ENCODE results near the gene P2RY8.
"Not testable (repeated sequence)": the region's sequence is repeated elsewhere in the genome, so short reads cannot be mapped to it uniquely, and the experiment has no call there.

Gene P2RY8

DNA sequence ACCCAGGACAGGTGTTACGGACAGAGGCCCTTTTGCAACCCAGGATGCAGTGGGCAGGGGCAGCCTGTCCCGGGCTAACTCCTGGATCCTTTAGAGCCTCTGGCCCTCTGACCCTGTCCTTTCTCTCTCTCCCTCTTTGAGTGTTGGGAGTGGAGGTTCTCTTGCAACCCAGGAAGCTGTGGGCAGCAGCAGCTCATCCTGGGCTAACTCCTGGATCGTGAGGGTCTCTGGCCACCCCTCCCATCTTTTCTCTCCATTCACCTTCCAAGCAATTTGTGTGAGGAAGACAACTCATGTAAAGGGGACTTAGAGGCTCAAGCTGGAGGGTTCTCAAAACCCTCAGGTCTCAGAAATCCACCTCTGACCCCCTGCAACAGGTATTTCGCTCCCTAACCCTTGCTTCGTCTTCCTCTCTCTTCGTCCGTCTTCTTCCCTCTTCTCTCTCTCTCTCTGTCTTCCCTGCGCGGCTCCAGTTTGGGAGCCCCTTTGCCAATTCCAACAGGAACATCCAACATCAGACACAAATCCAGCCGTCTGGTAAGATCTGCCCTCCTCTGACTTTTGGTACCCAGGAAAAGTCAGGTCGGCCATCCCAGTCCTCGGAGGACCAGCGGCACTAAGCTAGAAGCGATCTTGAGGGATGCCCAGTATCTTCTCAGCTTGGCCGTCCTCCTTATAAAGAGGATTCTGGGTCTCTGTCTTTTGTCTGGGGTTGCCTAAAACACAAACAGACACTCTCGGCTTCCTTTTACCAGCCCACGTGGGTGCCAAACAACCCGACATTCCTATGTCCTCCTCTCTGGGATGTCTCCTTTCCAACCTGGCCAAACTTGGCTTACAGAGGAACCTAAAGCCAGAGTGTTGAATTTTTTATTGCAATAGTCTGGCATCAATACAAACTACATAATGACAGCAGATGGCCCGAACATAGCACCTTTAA lies 92.2 kb downstream of the P2RY8 start:
- DNase-seq (ENCODE audit: low spot score): peak; percentile 14

DNA sequence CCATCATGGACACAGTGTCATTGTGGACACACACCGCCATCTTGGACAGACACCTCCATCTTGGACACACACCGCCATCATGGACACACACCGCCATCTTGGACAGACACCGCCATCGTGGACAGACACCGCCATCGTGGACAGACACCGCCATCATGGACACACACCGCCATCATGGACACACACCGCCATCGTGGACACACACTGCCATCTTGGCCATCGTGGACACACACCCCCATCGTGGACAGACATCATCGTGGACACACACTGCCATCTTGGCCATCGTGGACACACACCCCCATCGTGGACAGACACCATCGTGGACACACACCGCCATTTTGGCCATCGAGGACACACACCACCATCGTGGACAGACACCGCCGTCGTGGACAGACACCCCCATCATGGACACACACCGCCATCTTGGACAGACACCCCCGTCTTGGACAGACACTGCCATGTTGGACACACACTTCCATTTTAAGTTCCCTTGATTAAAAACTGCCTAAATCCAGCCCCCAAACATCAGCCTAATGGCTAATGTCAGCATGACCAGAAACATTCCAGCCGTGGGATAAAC lies 93.4 kb downstream of the P2RY8 start:
- peak; percentile 33 for DNase-seq (ENCODE audit: low spot score)

DNA sequence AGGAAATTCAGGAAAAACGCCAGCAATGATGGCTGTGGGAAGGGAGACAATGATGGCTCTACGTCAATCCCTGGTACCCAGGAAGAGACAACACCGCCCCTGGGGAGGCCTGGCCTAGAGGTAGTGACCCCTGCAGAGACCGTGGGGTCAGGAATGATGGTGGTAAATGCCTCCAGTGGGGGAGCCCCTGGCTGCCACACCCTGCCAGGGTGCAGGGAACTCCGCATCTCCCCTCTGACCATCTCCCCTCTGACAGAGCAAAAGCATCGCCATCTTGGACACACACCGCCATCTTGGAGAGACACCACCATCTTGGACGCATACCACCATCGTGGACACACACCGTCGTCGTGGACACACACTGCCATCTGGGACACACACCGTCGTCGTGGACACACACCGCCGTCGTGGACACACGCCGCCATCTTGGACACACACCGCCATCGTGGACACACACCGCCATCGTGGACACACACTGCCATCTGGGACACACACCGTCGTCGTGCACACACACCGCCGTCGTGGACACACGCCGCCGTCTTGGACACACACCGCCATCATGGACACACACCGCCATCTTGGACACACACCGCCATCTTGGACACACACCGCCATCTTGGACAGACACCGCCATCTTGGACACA lies 94.1 kb downstream of the P2RY8 start:
- DNase-seq (ENCODE audit: low spot score): peak; percentile 29

DNA sequence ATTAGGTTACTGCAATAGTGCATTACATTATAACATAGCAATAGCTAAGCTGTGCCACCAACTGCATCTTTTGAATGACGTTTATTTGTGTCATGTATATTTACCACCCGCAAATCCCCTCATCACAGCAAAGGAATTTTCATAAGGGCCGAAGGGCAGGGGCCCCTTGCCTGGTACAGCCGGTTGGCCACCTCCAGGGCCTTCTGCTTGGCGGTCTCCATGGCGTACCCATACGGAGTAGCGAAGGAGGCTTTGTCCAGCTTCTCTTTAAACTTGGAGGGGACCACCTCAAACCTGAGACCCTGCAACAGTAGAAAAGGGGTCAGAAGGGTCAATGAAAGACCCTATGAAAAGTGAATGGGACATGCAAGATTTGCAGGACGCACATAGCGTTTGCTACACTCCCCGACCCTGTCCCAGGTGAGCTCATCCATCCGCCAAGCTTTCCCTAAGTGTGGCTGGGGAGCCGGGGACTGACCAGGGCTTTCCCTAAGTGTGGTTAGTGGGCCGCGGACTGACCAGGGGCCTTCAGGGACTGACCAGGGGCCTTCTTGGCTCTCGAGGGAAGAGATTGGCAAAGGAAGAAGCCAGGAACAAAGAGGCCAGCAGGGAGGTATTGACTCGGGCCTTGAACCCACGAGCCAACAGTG lies 94.8 kb downstream of the P2RY8 start:
- peak; percentile 35 for DNase-seq (ENCODE audit: low spot score)

DNA sequence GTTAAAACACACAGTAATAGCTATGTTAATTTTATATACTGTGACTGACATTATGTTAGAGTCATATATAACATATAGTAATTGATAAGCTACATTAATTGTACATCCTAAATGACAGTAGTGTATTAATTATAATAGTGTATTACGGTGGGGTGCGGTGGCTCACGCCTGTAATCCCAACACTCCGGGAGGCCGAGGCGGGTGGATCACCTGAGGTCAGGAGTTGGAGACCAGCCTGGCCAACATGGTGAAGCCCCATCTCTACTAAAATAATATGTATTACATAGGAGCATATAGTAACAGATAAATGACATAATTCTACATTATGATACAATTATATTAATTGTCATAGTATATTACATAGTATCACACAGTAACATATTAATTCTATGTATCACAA lies 96.5 kb downstream of the P2RY8 start:
- no peak for DNase-seq (ENCODE audit: low spot score)

DNA sequence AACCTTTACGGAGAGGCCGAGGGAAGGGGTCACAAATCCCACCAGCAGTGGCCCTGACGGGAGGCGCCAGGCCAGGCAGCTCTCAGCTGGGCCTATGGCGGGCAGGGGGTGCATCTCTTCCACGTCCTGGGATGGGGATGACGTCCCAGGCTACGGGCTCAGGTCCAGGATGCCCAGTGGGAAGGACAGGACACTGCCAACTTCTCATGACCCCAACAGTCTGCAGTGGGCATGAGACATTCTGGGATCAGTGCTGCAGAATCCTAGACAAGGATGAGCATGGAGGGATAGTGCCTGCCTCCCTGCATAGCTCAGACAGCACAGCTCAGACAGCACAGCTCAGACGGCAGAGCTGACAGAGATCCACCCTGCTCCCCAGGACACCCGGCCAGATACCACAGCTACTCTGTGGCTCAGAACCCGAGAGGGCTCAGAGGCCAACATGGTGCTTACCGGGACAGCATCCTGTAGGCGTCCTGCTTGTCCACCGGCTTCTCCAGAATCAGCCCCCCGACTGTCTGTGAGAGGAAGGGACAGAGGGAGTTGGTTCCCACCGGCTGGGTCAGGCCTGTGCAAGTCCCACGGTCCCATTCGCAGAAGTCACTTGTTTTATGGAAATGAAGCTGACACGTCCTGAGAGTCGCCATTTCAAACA lies 101.6 kb downstream of the P2RY8 start:
- peak; percentile 29 for DNase-seq (ENCODE audit: low spot score)

DNA sequence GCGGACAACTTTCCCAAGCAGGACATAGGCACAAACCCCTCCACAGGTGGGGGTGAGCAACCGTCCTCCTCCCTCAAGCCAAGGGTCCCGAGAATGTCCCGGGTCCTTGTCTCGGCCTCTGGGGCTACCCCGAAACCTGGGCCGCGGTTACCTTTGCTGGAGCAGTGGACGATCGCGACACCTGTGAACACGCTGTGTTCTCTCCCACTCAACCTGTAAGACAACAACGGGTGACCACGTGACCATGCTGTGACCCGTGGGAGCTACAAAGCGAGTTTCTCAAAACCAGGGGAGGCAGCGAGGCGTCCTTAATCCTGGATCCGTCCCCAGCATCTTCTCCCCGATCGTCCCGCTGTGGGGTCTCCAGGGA lies 102.1 kb downstream of the P2RY8 start:
- DNase-seq (ENCODE audit: low spot score): no peak

DNA sequence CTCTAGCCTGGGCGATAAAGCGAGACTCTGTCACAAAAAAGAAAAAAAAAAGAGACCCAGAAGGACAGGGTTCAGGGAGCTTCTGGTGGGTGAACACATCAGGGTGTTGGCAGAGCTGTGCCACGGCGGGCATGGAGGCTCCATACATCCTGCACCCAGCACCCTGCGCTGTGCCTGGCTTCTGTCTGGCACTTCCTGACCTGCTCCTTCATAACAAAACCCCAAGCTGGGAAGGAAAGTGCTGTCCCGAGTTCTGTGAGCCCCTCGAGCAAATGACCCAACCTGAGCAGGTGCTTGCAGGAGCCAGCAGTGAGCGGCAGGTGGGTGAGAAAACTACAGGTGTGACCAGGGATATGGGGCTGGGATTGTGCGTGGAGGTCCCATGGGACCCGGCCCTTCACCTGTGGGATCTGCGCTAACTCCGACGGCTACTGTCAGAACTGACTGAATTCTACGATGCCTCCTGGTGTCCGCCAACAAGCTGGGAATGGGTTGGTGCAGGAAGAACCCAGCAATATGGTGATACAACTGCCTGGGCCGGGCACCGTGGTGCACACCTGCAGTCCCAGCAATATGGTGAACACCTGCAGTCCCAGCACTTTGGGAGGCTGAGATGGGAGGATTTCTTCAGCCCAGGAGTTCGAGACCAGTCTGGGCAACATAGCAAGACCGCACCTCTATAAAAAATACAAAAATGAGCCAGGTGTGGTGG lies 103.2 kb downstream of the P2RY8 start:
- no peak for DNase-seq (ENCODE audit: low spot score)

DNA sequence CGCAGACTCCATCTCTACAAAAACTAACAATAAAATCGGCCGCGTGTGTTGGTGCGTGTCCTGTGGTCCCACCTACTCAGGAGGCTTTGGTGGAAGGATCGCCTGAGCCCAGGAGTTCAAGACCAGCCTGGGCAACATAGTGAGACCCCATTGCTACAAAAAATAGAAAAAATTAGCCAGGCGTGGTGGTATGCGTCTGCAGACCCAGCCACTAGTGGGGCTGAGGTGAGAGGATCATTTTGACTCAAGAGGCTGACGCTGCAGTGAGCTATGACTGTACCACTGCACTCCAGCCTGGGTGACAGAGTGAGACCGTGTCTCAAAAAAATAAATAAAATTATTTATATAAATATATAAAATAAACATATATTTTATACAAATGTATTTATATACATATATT lies 106.5 kb downstream of the P2RY8 start:
- no peak for DNase-seq (ENCODE audit: low spot score)

DNA sequence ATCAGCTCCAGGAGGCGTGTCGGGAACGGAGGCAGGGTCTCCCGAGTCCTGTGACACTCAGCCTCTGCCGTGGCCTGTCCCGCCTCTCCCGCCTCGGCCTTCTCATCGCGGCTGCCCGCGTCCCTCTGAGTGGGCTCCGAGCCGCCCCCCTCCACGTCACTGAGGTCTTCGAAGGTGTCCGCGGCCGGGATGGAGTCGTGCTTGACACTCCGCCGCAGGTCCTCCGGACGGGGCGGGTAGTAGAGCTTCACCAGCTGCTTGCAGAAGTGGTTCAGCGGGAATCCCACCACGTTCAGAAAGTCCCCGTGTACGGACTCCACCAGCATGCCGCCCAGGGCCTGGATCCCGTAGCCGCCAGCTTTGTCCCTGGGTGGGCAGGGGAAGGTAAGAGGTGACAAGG lies 109.2 kb downstream of the P2RY8 start:
- DNase-seq (ENCODE audit: low spot score): no peak

DNA sequence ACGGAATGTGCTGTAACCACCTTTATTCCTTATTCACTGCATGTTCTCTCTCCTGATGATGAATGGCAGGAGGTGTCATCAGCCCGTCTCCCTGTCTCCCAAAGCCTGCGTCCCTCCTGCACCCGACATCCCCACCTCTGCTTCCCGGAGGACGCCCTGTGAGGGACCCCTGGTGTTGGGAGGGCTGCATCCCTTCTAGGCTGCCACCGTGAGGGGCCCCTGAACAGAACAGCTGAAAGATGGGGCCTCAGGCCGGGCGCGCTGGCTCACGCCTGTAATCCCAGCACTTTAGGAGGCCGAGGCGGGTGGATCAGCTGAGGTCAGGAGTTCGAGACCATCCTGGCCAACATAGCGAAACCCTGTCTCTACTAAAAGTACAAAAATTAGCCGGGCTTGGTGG lies 110.7 kb downstream of the P2RY8 start:
- DNase-seq (ENCODE audit: low spot score): not testable (repeated sequence)

DNA sequence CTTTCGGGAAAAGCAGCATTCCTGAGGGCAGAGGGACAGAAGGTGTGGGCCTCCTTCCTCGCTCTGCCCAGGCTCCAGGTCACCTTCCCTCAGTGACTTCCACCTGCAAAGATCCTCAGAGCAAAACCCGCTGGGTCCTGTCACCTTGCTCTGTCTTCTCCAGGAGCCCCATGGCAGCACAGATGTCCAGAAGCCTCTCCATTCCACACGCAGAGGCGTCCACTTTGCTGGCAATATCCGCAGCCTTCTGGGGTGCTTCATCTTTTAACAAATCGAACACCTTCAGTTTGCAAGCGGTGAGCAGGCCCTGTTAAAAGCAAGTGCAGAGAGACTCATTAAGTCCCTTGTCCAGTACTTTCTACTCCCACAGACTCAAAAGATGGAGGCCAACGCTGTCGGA lies 111.6 kb downstream of the P2RY8 start:
- no peak for DNase-seq (ENCODE audit: low spot score)

DNA sequence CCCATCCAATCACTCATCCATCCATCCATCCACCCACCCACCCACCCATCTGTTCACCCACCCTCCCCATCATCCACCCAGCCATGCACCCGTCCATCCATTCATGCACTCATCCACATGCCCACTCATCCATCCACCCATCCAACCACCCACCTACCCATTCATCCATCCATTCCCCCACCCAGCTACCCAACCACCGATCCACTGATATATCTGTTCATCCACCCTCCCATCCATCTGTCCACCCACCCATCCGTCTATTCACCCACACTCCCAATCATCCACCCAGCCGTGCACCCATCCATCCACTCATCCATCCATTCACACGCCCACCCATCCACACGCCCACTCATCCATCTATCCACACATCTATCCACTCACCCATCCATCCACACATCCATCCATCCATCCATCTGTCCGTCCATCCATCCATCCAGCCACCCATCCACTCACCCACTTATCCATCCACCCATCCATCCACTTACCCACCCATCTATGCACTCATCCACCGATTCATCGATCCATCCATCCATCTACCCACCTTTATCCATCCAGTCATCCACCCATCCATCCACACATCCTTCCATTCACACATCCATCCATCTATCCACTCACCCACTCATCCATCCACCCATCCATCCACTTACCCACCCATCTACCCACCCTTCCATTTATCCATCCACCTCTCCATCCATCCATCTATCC lies 112.7 kb downstream of the P2RY8 start:
- no peak for DNase-seq (ENCODE audit: low spot score)

DNA sequence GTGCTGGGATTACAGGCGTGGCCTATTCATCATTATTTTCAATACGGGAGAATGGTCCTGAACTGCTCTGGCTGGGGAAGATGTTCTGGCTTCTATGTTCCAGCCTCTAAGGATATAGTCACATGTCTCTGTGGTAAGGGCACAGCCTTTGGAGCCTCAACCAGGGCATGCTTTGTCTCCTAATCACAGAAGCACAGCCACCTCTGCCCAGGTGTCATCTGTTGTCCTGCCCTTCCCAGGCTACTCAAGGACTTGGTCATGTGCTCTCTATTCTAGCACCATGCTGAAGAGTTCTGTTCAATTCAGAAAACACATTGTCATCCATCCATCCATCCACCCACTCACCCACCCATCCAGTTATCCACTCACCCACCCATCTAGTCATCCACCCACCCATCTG lies 113.8 kb downstream of the P2RY8 start:
- no peak for DNase-seq (ENCODE audit: low spot score)

DNA sequence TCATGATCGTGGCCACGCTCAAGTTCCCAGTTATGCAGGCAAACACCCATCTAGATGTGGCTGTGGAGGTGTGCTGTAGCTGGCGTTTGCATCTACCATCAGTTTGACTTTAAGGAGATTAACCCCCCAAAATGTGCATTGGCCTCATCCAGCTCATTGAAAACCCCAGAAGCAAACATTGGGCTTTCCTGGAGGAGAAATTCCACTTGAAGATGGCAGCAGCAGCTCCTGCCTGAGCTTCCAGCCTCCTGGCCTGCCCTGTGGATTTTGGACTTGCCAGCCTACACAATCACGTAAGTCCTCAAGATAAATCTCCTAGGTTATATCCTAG lies 114.9 kb downstream of the P2RY8 start:
- DNase-seq (ENCODE audit: low spot score): no peak

DNA sequence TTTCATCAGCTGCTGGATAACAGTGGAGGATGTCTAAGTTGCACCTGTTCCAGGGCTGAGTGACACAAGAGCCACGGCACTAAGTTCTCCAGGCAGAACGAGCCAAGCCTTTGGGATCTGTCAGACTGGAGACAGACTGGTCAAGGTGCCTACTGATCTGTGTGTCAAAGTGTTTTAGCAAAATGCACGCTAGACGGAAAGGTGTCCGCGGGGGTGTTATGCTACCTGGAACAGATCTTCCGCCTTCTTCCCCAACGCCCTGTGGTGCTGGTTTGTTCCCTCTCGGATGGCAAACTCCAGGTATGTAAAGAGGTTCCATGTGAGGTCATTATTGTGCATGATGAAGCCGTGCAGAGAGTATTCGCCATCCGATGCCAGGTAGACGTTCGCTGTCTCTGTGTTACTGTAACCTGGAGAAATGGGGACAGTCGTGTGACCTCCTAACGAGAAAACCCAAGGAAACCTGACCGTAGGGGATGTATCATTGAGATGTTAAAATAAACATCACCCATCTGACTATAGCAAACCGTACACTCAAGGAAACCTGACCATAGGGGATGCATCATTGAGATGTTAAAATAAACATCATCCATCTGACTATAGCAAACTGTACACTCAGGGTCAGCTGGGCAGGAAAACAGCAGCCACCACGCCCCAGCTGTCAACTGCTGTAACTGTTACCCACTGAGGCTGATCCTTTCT lies 115.4 kb downstream of the P2RY8 start:
- no peak for DNase-seq (ENCODE audit: low spot score)

DNA sequence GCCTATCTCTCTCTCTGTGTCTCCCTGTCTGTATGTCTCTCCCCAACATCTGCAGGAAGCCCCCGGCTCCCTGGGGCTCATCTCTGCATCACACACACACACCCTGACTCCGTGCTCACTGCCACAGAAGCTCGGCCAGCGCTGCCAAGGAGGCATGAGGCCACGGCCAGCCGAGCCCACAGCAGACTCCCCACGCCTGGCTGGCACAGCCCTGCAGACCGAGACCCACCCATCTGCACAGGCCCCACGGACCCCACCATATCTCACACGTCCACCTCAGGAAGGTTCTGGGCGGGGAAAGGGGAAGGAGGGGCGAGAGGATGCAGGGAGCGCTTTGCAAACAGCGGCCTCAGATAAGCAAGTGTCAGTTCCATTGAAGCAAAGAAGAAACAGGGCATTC lies 116.6 kb downstream of the P2RY8 start:
- DNase-seq (ENCODE audit: low spot score): no peak

DNA sequence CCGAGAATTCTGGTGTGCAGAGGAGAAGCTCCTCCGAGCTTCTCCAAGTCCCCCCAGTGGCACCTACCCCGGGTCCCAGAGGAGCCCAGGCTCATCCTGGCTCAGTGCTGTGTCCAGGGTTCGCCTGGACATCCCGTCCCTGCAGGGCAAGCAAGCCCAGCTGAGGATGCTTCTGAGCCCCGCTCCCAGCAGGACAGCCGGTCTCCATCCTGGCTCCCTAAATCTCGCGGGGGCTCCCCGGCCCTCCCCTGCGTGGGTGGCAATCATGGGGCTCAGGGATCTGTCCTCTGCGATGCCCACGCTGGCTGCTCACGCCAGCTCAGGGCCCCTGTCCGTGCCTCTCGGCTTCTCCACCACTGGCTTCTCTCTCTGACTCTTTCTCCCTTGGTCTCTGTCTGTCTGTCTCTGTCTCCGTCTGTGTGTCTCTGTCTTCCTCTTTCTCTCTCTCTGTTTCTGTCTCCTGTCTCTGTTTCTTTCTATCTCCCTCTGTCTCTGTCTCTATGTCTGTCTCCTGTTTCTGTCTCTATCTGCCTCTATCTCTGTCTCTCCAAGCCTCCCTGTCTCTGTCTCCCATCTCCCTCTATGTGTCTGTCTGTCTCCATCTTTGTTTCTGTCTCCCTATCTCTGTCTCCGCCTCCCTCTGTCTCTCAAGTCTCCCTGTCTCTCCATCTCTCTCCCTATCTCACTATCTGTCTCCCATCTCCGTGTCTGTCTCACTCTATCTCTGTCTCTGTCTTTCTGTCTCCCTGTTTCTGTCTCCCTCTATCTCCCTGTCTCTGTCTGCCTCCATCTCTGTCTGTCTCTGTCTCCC lies 117.2 kb downstream of the P2RY8 start:
- no peak for DNase-seq (ENCODE audit: low spot score)

DNA sequence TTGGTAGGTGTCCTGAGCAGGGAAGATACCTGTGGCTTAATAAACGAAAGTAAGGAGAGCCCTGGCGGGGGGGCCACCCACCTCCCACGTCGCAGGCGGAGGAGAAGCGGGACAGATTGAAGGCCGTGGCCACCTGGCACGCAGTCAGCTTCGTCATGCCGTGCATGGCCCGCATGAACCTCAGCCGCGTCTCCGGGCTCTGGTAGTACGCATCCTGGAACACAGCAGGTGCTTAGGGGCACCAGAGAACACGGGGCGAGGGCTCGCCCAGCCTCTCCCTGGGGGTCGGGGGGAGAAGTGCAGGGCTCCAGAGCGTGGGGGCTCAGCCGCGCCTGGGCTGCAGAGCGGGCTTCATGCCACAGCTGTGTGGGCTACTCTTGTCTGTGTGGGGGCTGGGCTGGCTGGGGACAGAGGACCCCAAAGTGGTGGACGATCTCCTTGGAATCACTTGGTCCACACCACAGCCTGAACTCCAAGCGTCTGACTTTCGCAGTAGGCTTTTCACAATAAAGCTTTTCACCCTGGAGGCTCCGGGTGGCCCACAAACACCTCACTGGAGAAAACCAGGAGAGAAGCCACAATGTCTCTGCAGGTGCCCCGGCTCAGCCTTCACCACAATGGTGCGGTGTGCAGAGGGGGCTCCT lies 118.0 kb downstream of the P2RY8 start:
- no peak for DNase-seq (ENCODE audit: low spot score)

All from ecto neural progenitor cell (in vitro differentiated cells).